ENCODE measurements around the gene GIMD1.
"Not testable (repeated sequence)": the region's sequence is repeated elsewhere in the genome, so short reads cannot be mapped to it uniquely, and the experiment has no call there.

GIMD1 gene

DNA sequence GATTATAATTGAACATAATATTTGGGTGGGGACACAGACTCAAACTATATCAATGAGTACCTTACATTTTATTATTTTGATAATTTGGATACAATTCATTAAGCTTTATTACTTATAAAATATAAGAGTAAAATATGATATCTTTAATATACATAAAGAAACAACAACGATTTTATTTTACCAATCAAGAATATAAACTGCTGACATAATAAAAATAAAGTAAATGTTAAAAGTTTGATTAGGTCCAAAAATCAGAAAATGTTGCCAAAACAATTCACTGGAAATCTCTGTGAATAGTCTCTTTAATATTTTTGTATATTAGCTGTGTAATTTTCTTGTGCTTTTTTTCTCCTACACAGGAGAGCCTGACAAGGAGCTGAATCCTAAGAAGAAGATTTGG lies 21.4 kb downstream of the GIMD1 start:
- DNase-seq, result no peak

DNA sequence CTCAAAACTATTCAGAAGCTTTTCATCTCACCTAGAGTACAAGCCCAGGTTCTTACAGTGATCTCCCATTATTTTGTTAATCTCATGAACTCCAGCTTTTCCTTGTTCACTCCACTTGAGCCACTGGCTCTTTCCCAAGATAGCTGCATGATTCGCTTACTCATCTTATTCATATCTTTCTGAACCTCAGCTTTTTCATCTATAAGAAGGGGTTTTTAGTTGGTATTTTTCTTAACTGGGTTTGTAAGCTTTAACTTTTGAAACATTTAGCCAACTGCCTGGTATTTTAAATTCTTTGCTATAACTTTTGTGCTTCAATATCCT lies 24.0 kb downstream of the GIMD1 start:
- DNase-seq, result no peak

DNA sequence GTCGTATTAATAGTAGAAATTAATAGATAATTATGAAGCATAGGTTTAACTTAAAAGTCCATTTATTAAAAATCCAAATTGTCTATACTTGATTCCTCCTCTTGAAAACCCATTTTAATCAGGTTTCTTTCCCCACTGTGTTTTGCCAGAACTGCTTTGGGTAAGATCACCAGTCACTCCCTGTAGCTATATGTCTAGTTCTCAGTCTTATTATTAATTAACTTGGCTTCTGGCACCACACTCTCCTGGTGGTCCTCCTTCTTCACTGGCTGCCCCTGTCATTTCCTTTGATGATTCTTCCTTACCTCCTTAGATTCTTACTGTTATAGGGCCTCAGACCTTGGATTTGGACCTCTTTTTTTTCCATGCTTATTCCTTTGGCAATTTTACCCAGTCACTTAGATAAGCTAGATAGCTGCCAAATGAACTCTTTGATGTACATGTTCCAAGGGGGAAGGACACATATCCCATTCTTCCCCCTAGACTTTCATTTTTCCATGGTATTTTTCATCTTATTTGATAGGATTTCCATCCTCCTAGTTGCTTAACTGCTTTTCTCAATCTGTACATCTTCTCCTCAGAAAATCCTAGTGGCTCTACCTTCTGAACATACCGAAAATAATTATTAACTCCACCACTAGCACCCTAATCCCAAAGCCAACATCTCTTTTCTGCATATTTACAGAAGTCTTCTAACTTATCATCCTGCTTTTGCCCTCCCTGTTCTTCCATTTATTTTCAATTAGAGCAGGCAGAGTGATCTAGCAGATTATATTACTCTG lies 24.5 kb downstream of the GIMD1 start:
- DNase-seq, result no peak

DNA sequence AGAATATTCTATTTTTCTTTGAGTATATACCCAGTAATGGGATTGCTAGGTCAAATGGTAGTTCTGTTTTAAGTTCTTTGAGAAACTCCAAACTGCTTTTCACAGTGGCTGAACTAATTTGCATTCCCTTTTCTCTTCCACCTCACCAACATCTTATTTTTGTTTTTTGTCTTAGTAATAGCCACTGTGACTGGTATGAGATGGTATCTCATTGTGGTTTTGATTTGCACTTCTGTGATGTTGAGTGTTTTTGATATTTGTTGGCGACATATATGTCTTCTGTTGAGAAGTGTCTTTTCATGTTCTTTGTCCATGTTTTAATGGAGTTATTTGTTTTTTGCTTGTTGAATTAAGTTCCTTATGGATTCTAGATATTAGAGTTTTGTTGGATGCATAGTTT lies 27.8 kb downstream of the GIMD1 start:
- DNase-seq, result no peak

DNA sequence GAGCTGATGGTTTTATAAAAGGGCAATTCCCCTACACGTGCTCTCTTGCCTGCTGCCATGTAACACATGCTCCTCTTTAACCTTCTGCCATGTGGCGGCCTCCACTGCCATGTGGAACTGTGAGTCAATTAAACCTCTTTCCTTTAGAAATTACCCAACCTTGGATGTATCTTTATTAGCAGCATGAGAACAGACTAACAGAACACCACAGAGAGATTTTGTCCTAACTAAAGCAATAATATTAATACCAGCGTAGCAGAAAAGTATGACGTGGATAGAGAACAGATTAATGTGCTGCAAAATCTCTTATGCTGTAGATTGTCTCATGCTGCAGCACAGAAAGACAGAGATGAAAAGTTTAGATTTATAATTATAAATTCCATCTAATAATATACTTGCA lies 29.1 kb downstream of the GIMD1 start:
- DNase-seq, result no peak

DNA sequence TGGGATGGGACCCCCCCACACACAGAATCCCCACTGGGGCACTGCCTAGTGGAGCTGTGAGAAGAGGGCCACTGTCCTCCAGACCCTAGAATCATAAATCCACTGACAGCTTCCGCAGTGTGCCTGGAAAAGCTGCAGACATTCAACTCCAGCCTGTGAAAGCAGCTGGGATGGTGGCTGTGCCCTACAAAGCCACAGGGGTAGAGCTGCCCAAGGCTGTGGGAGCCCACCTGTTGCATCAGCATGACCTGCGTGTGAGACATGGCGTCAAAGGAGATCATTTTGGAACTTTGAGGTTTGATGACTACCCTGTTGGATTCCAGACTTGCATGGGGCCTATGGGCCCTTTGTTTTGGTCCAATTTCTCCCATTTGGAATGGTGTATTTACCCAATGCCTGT lies 29.9 kb downstream of the GIMD1 start:
- no peak for DNase-seq

DNA sequence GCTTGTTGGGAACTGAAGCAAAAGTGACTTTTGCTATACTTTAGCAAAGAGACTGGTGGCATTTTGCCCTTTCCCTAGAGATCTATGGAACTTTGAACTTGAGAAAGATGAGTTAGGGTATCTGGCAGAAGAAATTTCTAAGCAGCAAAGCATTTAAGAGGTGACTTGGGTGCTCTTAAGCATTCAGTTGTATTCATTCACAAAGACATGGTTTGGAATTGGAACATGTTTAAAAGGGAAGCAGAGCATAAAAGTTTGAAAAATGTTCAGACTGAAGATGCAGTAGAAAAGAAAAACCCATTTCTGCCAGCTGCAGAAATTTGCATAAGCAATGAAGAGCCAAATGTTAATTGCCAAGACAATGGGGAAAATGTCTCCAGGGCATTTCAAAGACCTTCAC lies 30.7 kb downstream of the GIMD1 start:
- no peak for DNase-seq

DNA sequence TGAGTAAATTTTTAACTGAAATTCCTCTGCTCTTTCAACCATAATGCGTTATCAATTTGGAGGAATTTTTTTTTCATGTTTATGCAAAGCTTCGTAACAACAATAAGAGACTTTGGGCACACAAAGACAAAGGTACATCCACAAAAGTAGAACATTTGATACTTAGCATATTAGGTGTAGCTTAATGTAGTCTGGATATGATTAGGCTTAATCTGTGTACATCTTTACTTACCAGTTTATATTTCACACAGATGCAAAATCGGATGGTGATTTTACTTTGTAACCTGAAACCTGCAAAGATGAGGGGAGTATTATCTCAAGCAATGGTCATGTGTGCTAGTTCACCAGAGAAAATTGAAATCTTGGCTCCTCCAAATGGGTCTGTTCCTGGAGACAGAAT lies 32.0 kb downstream of the GIMD1 start:
- DNase-seq, result no peak

DNA sequence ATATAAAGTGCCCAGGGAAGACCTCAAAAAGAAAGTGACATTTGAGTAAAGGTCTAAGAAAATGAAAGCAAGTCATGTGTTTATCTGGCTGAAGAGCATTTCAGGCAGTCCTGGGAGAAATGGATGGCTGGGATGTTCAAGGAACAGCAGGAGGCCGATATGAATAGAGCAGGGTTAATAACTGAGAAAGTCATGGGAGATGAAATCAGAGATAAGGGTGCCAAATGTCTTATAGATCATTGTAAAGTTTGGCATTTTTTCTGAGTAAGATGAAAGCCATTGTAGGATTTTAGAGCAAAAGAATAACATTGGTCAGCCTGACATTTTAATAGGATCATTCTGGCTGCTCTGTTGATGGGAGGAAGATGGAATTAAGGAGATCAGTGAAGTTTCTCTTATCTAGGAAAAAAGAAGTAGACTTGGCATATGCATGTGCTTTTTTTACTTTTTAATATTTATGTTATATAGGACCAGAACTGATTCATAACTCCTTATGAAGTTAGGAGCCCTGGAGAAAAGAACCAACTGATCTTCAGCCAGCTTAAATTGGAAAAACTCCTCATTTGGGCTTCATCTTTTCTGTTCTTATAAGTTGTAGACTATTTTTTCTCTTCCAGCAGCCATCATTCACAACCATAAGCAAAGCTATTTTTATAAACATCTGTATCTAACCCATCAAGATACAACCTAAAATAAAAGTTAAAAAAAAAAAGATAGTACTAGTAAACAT lies 33.7 kb downstream of the GIMD1 start:
- no peak for DNase-seq

DNA sequence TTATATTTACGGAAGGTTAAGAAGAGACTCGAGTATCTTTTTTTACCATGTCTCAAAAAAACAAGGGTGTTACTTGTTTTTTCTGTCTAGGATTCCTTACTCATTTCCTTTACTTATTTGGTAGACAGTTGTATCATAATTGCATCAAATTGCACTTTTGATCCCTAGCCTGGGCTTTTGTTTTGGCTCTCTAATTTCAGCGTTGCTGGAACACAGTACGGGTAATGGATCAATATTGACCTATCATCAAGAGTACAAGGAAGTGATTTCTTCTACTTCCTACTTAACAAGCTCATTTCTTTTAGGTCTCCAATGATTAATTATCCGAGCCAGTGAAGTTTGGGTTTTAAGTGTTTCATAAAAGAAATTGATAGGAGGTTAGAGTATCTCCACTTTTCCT lies 35.4 kb downstream of the GIMD1 start:
- no peak for DNase-seq

DNA sequence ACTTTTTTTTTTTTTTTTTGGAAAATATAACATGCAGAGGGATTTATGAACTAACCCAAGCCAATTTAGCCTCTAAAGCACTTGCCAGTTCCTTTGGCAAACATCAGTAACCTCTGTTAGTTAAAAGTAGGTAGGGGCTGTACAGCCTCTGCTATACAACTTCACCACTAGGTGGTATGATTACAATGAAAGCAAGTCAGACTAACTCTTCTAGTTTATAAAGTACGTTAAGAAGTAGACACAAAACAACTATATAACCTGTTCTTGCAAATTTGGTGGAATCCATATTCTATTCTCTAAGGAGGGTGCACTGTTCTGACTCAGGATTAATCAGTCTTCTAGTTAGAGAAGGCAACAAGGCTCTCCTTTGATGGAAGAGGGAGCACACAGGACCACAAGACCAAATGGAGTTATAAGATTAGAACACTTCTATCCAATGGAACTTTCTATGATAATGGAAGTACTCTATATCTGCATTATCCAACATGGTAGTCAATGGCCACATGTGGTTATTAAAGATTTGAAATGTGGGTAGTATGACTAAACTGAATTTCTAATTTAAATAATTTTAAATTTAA lies 39.4 kb downstream of the GIMD1 start:
- no peak for DNase-seq

DNA sequence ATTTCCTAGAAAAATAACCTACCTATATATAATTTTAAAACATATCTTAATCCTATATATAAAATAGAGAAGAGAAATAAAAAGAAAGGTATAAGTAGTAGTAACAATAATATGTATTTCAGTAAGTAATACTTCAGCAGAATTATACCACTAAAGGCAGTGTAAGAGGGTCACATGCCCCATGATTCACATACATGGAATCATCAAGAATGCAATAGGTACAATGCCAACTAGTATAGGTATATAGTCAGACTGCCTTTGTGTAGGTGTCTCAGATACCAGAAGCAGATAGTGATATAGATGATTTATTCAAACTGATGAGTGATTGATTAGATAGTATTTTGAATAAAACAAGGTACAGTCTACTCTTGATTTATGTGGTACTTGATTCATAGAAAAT lies 42.8 kb downstream of the GIMD1 start:
- no peak for DNase-seq

DNA sequence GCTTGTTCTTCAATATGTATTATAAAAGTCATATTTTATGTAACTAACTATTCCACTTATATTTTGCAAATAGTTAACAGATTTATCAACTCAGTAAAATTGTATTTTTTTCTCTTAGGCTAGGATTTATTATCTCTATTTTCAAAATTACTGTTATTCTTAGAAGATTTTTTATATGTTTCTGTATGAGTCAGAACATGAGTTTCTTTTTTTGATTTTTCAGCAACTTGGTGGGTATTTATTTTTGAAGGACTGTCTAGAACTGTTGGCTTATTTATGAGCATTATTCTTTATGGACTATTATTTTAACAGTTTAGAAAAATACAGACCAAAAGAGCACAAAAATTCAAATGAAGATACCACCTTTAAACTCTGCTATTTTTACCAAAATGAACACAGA lies 45.5 kb downstream of the GIMD1 start:
- DNase-seq, result no peak

DNA sequence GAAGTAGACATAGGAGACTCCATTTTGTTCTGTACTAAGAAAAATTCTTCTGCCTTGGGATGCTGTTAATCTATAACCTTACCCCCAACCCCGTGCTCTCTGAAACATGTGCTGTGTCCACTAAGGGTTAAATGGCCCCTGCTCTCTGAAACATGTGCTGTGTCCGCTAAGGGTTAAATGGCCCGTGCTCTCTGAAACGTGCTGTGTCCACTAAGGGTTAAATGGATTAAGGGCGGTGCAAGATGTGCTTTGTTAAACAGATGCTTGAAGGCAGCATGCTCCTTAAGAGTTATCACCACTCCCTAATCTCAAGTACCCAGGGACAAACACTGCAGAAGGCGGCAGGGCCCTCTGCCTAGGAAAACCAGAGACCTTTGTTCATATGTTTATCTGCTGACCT lies 46.8 kb downstream of the GIMD1 start:
- DNase-seq, result not testable (repeated sequence)

DNA sequence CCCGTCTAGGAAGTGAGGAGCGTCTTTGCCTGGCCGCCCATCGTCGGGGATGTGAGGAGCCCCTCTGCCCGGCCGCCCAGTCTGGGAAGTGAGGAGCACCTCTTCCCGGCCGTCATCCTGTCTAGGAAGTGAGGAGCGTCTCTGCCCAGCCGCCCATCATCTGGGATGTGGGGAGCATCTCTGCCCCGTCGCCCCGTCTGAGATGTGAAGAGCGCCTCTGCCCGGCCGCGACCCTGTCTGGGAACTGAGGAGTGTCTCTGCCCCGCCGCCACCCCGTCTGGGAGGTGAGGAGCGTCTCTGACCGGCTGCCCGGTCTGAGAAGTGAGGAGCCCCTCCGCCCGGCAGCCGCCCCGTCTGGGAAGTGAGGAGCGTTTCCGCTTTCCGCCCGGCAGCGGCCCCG lies 47.4 kb downstream of the GIMD1 start:
- not testable (repeated sequence) for DNase-seq

DNA sequence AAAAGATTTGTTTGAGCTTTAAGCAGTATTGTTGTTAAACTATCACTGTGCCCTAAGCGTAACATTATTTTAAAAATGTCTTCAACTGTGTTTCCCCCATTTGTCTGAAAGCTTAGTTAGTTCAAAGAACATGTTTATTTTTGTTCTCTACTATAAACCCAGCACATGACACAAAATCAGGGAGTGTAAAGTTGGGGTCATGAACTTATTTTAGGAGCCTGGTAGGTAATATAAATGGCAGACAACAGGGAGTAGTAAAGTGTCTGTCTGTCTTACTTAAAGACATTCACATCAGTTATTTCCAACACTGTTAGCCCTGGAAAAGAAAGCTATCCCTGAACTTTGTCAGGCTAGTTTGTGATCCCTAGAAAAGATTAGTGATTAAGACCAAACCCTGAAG lies 48.3 kb downstream of the GIMD1 start:
- no peak for DNase-seq

DNA sequence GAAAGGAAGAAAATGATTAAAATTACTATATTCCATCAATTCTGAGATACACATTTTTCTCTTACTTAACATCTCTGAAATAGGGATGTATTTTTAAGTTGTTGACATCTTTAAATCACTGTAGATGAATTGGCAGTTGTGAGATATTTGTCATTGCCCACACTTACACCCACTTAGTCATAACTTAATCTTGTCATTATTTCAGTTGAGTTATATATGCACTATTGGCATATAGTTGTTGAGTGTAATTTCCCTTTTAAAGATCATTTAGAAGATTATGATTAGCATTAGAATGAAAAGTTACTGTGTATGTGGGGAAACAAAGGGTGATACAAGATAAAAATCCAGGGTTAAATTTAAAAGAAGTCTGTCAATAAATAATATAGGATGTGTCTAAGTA lies 50.1 kb downstream of the GIMD1 start:
- DNase-seq, result no peak

DNA sequence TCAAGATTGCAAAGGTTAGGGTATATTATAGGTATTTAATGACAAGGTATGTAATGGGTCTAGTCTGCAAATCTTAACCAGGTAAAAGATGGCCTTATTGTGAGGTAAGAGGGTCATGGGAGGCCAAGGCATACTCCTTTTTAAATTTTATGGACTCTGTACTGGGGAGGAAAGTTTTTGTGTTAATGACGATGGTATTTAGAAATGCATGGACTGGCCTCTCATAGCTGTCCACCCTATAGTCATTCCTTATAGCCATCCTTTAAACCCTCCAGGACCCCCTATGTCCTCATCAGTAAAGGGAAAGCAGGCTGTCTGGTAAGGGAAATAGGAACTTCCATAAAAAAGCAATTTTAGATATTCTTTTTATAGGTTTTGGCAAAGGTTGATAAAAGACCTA lies 50.8 kb downstream of the GIMD1 start:
- DNase-seq, result no peak

DNA sequence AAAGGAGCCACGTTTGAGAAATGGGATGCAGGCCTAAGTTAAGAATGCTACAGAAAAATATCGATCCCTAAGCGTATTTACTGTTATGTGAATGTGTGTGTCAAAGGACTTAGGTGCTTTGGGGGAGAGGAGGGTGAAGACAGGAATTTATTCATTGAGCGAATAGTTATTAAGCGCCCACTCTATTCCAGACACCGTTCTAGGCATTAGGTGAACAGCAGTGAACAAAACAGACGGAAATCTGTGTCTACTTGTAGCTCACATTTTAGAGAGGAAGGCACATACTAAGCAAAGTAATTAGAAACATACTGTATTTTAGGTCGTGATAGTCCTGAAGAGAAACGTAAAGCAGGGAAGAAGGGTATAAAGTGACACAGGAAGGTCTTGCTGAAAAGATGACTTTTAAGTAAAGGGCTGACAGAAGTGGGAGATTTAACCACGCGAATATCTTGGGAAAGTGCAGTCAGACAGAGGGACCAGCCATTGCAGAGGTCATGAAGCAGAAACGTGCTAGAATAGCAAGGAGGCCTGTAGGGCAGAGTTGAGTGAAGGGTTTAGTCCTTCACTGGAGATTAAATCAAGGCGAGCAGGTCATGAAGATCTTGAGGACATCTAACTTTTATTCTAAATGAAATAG lies 51.7 kb downstream of the GIMD1 start:
- no peak for DNase-seq

DNA sequence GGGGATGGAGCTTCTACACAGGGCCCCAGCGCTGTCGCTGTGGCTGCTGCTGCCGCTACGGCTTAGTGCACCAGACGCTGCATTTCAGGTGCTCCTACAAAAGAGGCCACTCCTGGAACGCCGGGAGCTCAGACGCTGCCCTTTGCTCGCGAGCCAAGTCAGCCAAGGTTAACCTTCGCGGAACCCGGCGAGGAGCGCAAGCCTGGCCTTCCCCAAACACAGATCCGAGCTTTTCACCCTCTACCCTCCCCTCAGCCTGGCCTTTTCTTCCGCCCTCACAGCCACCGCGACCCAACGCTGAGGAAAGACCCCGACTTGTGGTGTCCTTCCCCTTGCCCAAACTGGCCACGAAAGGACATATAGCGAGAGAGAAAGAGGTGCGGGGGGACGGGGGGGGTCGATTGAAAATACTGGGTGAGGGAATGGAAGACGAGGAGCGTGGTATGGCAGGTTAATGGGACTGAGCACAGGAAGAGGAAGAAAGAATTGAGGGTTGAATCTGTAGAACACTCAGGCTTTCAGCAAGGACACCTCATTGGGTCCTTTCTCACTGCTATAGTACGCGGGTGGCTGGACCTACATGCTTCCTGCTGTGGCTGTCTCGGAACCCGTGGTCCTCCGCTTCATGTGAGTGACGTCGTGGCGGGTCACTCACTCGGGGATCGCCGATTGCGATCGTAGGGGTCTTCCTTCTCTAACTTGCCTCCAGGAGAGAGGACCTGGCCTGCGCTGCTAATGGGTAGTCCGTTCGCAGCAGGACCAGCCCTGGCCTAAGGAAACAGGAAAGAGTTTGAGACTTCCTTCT lies 52.4 kb downstream of the GIMD1 start, which contains the start of the genes AIMP1 and TBCK:
Gene AIMP1 (plus strand): TSS at position 583 of the 805 bp plus-strand sequence. CDS start 8,460 bp downstream, outside the sequence.
Gene TBCK (minus strand): TSS at position 242 of the 805 bp plus-strand sequence. CDS start 7,249 bp downstream, outside the sequence.
- DNase-seq, result peak; percentile 75

DNA sequence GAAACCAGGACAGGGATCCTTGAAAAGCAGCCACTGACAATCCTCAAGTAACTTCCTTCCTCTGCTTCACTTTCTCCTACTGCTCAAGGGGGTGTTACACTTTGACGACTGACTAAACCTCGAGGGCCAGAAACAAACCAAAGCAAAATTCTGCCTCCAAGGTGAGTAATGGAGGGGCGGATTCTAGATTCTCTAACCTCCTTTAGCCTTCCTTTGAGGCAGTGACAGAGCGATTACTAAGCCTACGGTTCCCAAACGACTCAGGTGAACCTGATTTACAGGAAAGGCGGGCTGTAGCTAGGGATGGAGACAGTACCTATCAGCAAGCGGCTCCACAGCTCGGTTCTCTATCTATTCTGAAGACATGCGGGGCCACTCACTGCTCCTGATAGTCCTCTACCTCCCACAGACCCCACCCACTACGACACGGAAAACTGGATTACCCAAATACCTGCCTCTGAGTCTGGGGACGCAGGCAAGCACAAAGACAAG lies 53.1 kb downstream of the GIMD1 start:
- DNase-seq, result no peak

DNA sequence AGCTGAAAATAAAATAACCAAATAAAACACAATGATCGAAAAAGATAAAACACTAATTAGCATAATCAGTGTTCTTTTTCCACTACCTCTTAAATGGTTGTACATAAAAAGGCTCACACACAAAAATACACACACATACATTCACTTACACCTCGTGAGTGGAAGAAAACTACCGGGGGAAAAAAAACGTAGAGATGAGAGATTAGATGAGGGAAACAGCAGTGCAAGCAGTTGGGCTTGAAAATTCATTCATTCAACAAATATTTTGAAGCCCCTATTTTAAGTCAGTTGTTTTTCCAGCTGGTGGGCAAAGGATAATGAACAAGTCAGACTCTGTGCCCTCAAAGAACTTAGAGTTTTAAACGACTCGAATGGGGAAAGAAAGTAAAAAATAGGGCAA lies 53.6 kb downstream of the GIMD1 start:
- DNase-seq, result no peak
